ENCODE data around the gene NAA40.

- TF ChIP-seq CTCF (tag by site-specific recombination; IDR thresholded peaks at IDR 0.05) (no peak), ZNF513 (tag by site-specific recombination; IDR thresholded peaks at IDR 0.05) (no peak), ZNF521 (tag by site-specific recombination; IDR thresholded peaks at IDR 0.05) (no peak), ZNF677 (tag by site-specific recombination; IDR thresholded peaks at IDR 0.05) (no peak), HOXC10 (CRISPR knock-in tag; IDR thresholded peaks at IDR 0.05) (no peak), KLF7 (tag by site-specific recombination; IDR thresholded peaks at IDR 0.05; ENCODE audit: borderline replicate concordance) (no peak), PATZ1 (tag by site-specific recombination; IDR thresholded peaks at IDR 0.05) (no peak), ZNF274 (IDR thresholded peaks at IDR 0.05; ENCODE audit: low read length) (no peak), ZNF274 (tag by site-specific recombination; IDR thresholded peaks at IDR 0.05; ENCODE audit: borderline replicate concordance) (no peak), ZNF174 (tag by site-specific recombination; IDR thresholded peaks at IDR 0.05) (no peak), TCF7L2 (IDR thresholded peaks at IDR 0.05; ENCODE audit: borderline replicate concordance, low read depth, low read length) (no peak), TRIM28 (IDR thresholded peaks at IDR 0.05; ENCODE audit: borderline replicate concordance, low read length) (no peak), ZNF473 (tag by site-specific recombination; IDR thresholded peaks at IDR 0.05) (no peak), ZNF510 (tag by site-specific recombination; IDR thresholded peaks at IDR 0.05; ENCODE audit: insufficient replicate concordance) (no peak)
Observed at GRCh38 chr11:63903884-63904283, 34.9 kb upstream of the NAA40 start.

All from HEK293 (cell line).